HFF-Myc (cell line): ENCODE results near the gene KIF2C.
"Not testable (repeated sequence)": the region's sequence is repeated elsewhere in the genome, so short reads cannot be mapped to it uniquely, and the experiment has no call there.

ENCODE experiments used
- DNase-seq: peaks from one replicate; pipeline ENCODE4 v3.0.0-alpha.2; 2011; ENCODE audit warnings: low read depth; ENCODE audit errors: extremely low read depth
- H3K4me3 ChIP-seq: replicated peaks from 2 replicates; pipeline ENCODE4 v1.5.1; 2011; ENCODE audit warnings: low read depth, mild to moderate bottlenecking, control low read depth, low read length
- CTCF ChIP-seq: IDR thresholded peaks from 2 replicates; pipeline ENCODE4 v1.5.1; 2012; ENCODE audit warnings: mild to moderate bottlenecking, low read depth, low read length, control low read depth; ENCODE audit errors: missing control alignments

Gene KIF2C

GRCh38 chr1:44786138-44786840 is 46.7 kb downstream of the KIF2C start:
- peak; percentile 99 for TF ChIP-seq CTCF
- peak overlapping the region; percentile 44 for H3K4me3 ChIP-seq
- no peak for DNase-seq

GRCh38 chr1:44786841-44787426 is 47.3 kb downstream of the KIF2C start:
- peak overlapping the region; percentile 44 for H3K4me3 ChIP-seq
- no peak for DNase-seq
- no peak for TF ChIP-seq CTCF

DNA sequence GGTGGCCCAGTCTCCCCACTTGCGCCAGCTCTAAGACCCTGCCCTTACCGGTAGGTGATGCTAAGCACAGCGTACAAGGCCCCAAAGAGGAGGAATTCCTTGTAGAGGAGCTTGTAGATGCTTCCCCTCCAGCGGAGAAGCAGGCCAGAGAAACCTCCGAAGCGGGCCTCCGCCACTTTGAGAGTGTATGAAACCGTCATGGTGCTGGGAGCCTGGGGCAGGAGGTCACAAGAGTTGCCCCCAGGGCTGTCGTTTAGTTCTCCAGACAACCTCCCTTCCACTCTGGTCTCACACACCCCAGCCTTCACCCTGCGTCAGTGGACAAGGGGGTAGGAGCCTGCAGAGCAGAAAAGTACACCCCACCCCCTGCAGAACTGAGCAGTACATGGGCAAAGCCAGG is 47.9 kb downstream of the KIF2C start:
- no peak overlapping the region for H3K4me3 ChIP-seq
- no peak for DNase-seq
- no peak for TF ChIP-seq CTCF

DNA sequence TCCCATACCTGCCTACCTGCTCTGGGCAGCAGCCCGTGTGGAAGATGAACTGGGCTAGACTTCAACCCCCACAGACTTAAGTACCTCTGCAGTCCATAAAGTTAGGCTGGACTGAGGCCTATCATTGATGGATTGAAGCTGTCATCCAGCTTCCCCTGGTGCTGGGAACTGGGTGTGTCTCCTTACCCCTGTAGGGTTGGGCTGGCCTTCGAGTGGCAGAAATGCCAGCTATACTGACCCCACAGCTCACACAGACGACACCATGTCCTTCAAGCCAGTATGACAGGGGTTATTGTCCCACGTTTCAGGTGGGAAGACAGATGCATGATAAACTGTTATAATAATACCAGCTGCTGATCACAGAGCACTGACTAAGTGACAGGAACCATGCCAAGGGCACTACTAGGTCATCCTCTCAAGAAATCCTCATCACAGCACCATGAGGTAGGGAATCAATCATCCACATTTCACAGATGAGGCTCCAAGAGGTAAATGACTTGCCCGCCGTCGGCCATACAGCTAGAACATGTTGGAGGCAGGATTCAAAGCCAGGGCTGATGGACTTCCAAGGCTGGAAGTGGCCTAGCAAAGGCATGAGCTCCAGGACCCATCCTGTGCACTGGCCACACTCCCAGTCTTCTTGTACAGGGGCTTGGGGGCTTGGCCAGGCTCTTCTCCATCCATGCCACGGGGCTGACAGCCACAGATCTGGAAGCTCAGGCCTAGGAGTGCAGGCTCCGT is 48.7 kb downstream of the KIF2C start, which contains the start of gene BEST4:
Gene BEST4, minus strand, starts transcription at position 51 of the 741 bp plus-strand sequence. CDS start 465 bp downstream, outside the sequence.
- H3K4me3 ChIP-seq, result no peak within 1 kb of the TSS
- DNase-seq, result no peak
- no peak for TF ChIP-seq CTCF

DNA sequence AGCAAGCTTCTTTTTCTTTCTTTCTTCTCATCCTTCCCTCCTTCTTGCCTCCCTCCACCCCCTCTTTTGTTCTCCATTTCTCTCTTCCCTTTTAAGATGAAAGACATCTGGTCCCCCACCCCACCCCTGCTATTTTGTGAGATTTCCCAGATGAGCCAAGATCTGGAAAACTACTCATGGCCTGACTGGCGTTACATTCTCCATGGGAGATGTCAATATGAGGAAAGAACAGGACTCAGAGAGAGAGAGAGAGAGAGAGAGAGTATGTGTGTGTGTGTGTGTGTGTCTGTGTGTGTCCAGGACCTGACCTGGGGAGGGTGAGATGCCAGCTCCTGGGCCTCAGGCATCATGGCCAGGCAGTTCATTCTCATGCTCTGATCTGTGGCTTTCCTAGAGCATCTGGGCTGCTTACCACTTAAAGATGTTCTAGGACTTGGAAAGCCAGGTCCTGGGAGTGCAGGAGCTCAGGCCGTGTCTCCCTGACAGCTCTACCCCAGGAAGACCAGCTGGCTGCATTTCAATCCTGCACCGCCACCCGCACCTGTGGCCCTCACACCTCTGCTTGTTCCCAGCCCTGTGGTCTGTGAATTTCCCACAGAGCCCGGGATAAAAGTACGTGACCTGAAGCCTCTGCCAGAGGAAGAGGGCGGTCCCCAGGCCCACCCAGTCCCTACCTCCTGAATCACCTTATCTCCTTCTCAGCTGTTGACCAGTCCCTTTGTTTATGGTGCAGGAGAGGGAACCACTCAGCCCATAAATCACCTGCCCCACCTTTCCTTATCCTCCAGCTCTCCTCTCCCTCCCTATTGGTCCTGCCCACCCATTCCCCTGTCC is 51.5 kb downstream of the KIF2C start:
- no peak overlapping the region for H3K4me3 ChIP-seq
- no peak for DNase-seq
- TF ChIP-seq CTCF, result no peak

DNA sequence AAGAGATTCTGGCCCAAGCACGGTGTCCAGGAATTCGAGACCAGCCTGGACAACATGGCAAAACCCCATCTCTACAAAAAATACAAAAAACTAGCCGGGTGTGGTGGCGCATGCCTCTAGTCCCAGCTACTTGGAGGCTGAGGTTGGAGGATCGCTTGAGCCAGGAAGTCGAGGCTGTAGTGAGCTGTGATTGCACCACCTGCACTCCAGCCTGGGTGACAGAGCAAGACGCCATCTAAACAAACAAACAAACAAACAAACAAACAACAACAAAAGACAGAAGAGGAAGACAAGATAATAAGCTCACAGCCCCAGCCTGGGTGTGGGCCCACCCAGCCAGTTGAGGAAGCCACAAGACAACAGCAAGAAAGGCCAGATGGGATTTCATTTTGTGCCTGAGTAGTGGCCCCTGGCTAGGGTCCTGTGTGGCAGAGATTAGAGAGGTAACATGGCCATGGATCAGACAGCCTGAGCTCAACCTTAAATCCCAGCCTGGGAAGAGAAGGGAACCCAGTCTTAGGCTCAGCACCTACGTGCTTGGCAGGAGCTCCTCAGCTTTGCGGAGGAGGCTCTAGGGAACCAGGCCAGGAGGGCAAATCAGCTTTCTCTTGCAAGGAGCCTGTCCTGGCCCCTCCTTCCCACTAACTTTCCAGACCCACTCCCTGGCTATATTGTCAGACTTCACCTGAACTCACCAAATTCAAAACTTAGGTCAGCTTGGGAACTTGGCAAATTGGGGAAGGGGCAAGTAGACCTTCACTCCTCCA is 53.3 kb downstream of the KIF2C start:
- DNase-seq, result no peak
- H3K4me3 ChIP-seq, result no peak overlapping the region
- TF ChIP-seq CTCF, result no peak

- DNase-seq, H3K4me3 ChIP-seq: not testable (repeated sequence)
Measured at GRCh38 chr1:44797886-44798285, 58.2 kb downstream of the KIF2C start.
